WTC11 (cell line): Measurements from ENCODE around the gene SLC35E3. TPM values are rescaled to one million over a fixed set of nuclear protein-coding genes. Genes with fewer than 3 reads are reported as not detected.
"Not testable (repeated sequence)": the region's sequence is repeated elsewhere in the genome, so short reads cannot be mapped to it uniquely, and the experiment has no call there.

Experiments used
- ATAC-seq: fragments of 200-7000 bp; cut with Tn5 transposase; 2 replicates; pipeline ENCODE4 v1.10.0; 2021; ENCODE audit warnings: mild to moderate bottlenecking, moderate library complexity
- CTCF ChIA-PET: fragments of 300-600 bp; sonication (Branson Sonifier 250); formaldehyde crosslinking; loops from one replicate; lab custom pipeline; 2021; ENCODE audit warnings: antibody characterized with exemption; lab: Charles Lee
- POLR2A ChIA-PET: fragments of 350-600 bp; sonication (Branson Sonifier 250); formaldehyde crosslinking; loops from one replicate; lab custom pipeline; 2021; ENCODE audit warnings: antibody characterized with exemption; lab: Charles Lee
- DNase-seq: peaks from one replicate; pipeline ENCODE4 v3.0.0; 2021; ENCODE audit warnings: low spot score
- H3K27ac Mint-ChIP-seq: 2 replicates; pipeline ENCODE4 v1.8.0; 2021; ENCODE audit warnings: mixed read lengths
- H3K27me3 Mint-ChIP-seq: 2 replicates; pipeline ENCODE4 v1.8.0; 2021; ENCODE audit warnings: low read depth, mild to moderate bottlenecking, moderate library complexity, mixed read lengths
- H3K36me3 Mint-ChIP-seq: 2 replicates; pipeline ENCODE4 v1.8.0; 2021; ENCODE audit warnings: mixed read lengths
- H3K4me1 Mint-ChIP-seq: 2 replicates; pipeline ENCODE4 v1.8.0; 2022; ENCODE audit warnings: mixed read lengths
- H3K4me3 Mint-ChIP-seq: 2 replicates; pipeline ENCODE4 v1.8.0; 2021; ENCODE audit warnings: mild to moderate bottlenecking, moderate library complexity, mixed read lengths
- H3K9me3 Mint-ChIP-seq: 2 replicates; pipeline ENCODE4 v1.8.0; 2021; ENCODE audit warnings: mixed read lengths
- CREM ChIP-seq: sonication (generic); formaldehyde crosslinking; IDR thresholded peaks from 2 replicates; pipeline ENCODE4 v1.8.1; 2022; ENCODE audit warnings: mild to moderate bottlenecking, missing genetic modification reagents, moderate library complexity
- FOXP1 ChIP-seq: sonication (generic); formaldehyde crosslinking; IDR thresholded peaks from 2 replicates; pipeline ENCODE4 v1.8.0; 2022; ENCODE audit warnings: missing genetic modification reagents, mild to moderate bottlenecking, moderate library complexity, borderline replicate concordance
- MYBL2 ChIP-seq: sonication (generic); formaldehyde crosslinking; IDR thresholded peaks from 2 replicates; pipeline ENCODE4 v1.8.1; 2023; ENCODE audit warnings: mild to moderate bottlenecking, moderate library complexity, missing genetic modification reagents
- SOX15 ChIP-seq: fragments of 250-450 bp; sonication (Bioruptor Pico); IDR thresholded peaks from 2 replicates; pipeline ENCODE4 v1.9.0; 2021; ENCODE audit warnings: mild to moderate bottlenecking
- TCF7 ChIP-seq: sonication (generic); formaldehyde crosslinking; IDR thresholded peaks from 2 replicates; pipeline ENCODE4 v1.8.0; 2022; ENCODE audit warnings: mild to moderate bottlenecking, low read depth, missing genetic modification reagents, moderate library complexity
- TEAD4 ChIP-seq: sonication (generic); formaldehyde crosslinking; IDR thresholded peaks from 2 replicates; pipeline ENCODE4 v1.8.0; 2022; ENCODE audit warnings: mild to moderate bottlenecking, missing genetic modification reagents
- ZNF317 ChIP-seq: sonication (generic); formaldehyde crosslinking; IDR thresholded peaks from 2 replicates; pipeline ENCODE4 v1.8.1; 2023; ENCODE audit warnings: low read depth, mild to moderate bottlenecking, moderate library complexity, missing genetic modification reagents, borderline replicate concordance
- ZNF396 ChIP-seq: fragments of 250-450 bp; sonication (Bioruptor Pico); IDR thresholded peaks from 2 replicates; pipeline ENCODE4 v1.8.0; 2021; ENCODE audit warnings: mild to moderate bottlenecking, moderate library complexity, borderline replicate concordance
- ZNF416 ChIP-seq: fragments of 250-450 bp; sonication (Bioruptor Pico); IDR thresholded peaks from 2 replicates; pipeline ENCODE4 v1.9.0; 2021; ENCODE audit warnings: mild to moderate bottlenecking, inconsistent platforms
- total RNA-seq: library from RNA; stranded (reverse); gene quantifications from 3 replicates; pipeline ENCODE4 v1.2.3, GENCODE V29; 2021
- TF ChIP-seq, protein P1 (sequence below): sonication (generic); formaldehyde crosslinking; IDR thresholded peaks from 2 replicates; pipeline ENCODE4 v1.8.1; 2022; ENCODE audit warnings: missing genetic modification reagents, borderline replicate concordance
- TF ChIP-seq, protein P2 (sequence below): sonication (generic); formaldehyde crosslinking; IDR thresholded peaks from 2 replicates; pipeline ENCODE4 v1.8.1; 2023; ENCODE audit warnings: mild to moderate bottlenecking, missing genetic modification reagents, moderate library complexity
- TF ChIP-seq, protein P3 (sequence below): fragments of 200-600 bp; IDR thresholded peaks from 2 replicates; pipeline ENCODE4 v1.8.0; 2022; ENCODE audit warnings: antibody characterized with exemption
- TF ChIP-seq, protein P4 (sequence below): sonication (generic); formaldehyde crosslinking; IDR thresholded peaks from 2 replicates; pipeline ENCODE4 v1.8.0; 2022; ENCODE audit warnings: mild to moderate bottlenecking, missing genetic modification reagents
- TF ChIP-seq, protein P5 (sequence below): sonication (generic); formaldehyde crosslinking; IDR thresholded peaks from 2 replicates; pipeline ENCODE4 v1.8.0; 2022; ENCODE audit warnings: missing genetic modification reagents
- TF ChIP-seq, protein P6 (sequence below): sonication (generic); formaldehyde crosslinking; IDR thresholded peaks from 2 replicates; pipeline ENCODE4 v1.8.1; 2023; ENCODE audit warnings: mild to moderate bottlenecking, missing genetic modification reagents, moderate library complexity
- TF ChIP-seq, protein P7 (sequence below): fragments of 250-450 bp; sonication (Bioruptor Pico); IDR thresholded peaks from 2 replicates; pipeline ENCODE4 v1.9.0; 2021; ENCODE audit warnings: moderate library complexity, mild to moderate bottlenecking, inconsistent platforms, borderline replicate concordance

Gene SLC35E3
- total RNA-seq, 1 experiment from 2014 or later: 11.3 TPM

DNA sequence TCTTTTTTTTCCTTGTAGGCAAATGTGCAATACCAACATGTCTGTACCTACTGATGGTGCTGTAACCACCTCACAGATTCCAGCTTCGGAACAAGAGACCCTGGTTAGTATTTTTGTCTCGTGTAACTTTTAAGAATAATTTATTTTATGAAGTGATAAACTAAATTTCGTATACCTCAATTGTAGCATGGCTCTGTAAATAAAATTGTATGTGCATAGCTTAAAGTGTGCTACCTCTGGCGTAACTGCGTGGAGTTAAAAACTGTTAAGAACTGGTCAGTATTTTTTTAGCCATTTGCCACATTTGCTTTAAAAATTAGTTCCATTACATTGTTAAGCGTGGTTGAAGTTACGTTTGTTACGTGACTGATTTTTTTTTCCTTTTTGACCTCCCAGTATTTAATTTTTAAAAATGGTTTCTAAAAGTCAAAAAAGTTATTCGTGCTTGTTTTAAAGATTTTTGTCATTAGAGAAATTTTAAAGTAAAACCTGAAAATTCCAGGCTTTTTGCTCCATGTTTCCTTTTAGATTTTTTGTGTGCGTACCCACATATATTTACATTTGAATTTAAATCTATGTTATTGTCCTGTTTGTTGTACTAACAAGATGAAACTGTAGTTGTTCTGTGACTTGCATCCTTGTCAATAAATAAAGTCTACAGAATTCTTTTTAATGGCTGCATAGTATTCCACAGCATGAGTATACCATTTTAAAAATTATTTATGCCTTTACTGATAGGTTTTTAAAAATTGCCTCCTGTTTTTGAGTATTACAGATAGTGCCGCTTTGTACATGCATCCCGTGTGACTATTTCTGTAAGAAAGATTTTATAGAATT is 63.4 kb downstream of the SLC35E3 start:
- Mint-ChIP-seq H3K4me1 (peaks cover 38% of the 10 kb centered on the region), H3K4me3 (peak overlapping the region; percentile 86), H3K27ac (peak overlapping the region; percentile 98), H3K27me3 (no peaks in the 10 kb centered on the region), H3K36me3 (peaks cover 47% of the 10 kb centered on the region), H3K9me3 (no peaks in the 10 kb centered on the region)
- ChIA-PET CTCF (interaction anchor here (2.3 to 2.6 kb wide), 2 partner anchors 21 to 63 kb away, joined by 18 to 23 read pairs; partner anchors contain the start of gene SLC35E3), POLR2A (interaction anchor here (0.6 to 1.1 kb wide), 3 partner anchors 13 to 63 kb away, joined by 3 read pairs; partner anchors contain the start of gene SLC35E3)
- no peak for DNase-seq
- TF ChIP-seq, protein P1, sequence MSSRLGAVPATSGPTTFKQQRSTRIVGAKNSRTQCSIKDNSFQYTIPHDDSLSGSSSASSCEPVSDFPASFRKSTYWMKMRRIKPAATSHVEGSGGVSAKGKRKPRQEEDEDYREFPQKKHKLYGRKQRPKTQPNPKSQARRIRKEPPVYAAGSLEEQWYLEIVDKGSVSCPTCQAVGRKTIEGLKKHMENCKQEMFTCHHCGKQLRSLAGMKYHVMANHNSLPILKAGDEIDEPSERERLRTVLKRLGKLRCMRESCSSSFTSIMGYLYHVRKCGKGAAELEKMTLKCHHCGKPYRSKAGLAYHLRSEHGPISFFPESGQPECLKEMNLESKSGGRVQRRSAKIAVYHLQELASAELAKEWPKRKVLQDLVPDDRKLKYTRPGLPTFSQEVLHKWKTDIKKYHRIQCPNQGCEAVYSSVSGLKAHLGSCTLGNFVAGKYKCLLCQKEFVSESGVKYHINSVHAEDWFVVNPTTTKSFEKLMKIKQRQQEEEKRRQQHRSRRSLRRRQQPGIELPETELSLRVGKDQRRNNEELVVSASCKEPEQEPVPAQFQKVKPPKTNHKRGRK: no peak
- no peak for TF ChIP-seq CREM
- no peak for TF ChIP-seq MYBL2 (CRISPR knock-in tag)
- no peak for TF ChIP-seq TCF7 (CRISPR knock-in tag)
- TF ChIP-seq ZNF396 (CRISPR knock-in tag): no peak
- TF ChIP-seq ZNF317: no peak
- TF ChIP-seq SOX15 (CRISPR knock-in tag): no peak
- no peak for TF ChIP-seq FOXP1 (CRISPR knock-in tag)
- TF ChIP-seq, protein P2, sequence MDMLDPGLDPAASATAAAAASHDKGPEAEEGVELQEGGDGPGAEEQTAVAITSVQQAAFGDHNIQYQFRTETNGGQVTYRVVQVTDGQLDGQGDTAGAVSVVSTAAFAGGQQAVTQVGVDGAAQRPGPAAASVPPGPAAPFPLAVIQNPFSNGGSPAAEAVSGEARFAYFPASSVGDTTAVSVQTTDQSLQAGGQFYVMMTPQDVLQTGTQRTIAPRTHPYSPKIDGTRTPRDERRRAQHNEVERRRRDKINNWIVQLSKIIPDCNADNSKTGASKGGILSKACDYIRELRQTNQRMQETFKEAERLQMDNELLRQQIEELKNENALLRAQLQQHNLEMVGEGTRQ (CRISPR knock-in tag): no peak
- TF ChIP-seq, protein P3, sequence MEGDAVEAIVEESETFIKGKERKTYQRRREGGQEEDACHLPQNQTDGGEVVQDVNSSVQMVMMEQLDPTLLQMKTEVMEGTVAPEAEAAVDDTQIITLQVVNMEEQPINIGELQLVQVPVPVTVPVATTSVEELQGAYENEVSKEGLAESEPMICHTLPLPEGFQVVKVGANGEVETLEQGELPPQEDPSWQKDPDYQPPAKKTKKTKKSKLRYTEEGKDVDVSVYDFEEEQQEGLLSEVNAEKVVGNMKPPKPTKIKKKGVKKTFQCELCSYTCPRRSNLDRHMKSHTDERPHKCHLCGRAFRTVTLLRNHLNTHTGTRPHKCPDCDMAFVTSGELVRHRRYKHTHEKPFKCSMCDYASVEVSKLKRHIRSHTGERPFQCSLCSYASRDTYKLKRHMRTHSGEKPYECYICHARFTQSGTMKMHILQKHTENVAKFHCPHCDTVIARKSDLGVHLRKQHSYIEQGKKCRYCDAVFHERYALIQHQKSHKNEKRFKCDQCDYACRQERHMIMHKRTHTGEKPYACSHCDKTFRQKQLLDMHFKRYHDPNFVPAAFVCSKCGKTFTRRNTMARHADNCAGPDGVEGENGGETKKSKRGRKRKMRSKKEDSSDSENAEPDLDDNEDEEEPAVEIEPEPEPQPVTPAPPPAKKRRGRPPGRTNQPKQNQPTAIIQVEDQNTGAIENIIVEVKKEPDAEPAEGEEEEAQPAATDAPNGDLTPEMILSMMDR: no peak
- TF ChIP-seq TEAD4 (CRISPR knock-in tag): no peak
- TF ChIP-seq, protein P4, sequence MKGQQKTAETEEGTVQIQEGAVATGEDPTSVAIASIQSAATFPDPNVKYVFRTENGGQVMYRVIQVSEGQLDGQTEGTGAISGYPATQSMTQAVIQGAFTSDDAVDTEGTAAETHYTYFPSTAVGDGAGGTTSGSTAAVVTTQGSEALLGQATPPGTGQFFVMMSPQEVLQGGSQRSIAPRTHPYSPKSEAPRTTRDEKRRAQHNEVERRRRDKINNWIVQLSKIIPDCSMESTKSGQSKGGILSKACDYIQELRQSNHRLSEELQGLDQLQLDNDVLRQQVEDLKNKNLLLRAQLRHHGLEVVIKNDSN: no peak
- TF ChIP-seq, protein P5, sequence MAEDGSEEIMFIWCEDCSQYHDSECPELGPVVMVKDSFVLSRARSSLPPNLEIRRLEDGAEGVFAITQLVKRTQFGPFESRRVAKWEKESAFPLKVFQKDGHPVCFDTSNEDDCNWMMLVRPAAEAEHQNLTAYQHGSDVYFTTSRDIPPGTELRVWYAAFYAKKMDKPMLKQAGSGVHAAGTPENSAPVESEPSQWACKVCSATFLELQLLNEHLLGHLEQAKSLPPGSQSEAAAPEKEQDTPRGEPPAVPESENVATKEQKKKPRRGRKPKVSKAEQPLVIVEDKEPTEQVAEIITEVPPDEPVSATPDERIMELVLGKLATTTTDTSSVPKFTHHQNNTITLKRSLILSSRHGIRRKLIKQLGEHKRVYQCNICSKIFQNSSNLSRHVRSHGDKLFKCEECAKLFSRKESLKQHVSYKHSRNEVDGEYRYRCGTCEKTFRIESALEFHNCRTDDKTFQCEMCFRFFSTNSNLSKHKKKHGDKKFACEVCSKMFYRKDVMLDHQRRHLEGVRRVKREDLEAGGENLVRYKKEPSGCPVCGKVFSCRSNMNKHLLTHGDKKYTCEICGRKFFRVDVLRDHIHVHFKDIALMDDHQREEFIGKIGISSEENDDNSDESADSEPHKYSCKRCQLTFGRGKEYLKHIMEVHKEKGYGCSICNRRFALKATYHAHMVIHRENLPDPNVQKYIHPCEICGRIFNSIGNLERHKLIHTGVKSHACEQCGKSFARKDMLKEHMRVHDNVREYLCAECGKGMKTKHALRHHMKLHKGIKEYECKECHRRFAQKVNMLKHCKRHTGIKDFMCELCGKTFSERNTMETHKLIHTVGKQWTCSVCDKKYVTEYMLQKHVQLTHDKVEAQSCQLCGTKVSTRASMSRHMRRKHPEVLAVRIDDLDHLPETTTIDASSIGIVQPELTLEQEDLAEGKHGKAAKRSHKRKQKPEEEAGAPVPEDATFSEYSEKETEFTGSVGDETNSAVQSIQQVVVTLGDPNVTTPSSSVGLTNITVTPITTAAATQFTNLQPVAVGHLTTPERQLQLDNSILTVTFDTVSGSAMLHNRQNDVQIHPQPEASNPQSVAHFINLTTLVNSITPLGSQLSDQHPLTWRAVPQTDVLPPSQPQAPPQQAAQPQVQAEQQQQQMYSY: no peak
- no peak for TF ChIP-seq ZNF416
- TF ChIP-seq, protein P6, sequence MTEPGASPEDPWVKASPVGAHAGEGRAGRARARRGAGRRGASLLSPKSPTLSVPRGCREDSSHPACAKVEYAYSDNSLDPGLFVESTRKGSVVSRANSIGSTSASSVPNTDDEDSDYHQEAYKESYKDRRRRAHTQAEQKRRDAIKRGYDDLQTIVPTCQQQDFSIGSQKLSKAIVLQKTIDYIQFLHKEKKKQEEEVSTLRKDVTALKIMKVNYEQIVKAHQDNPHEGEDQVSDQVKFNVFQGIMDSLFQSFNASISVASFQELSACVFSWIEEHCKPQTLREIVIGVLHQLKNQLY (CRISPR knock-in tag): no peak
- TF ChIP-seq, protein P7, sequence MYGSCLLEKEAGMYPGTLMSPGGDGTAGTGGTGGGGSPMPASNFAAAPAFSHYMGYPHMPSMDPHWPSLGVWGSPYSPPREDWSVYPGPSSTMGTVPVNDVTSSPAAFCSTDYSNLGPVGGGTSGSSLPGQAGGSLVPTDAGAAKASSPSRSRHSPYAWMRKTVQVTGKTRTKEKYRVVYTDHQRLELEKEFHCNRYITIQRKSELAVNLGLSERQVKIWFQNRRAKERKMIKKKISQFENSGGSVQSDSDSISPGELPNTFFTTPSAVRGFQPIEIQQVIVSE (CRISPR knock-in tag): no peak
- ATAC-seq: no peak

DNA sequence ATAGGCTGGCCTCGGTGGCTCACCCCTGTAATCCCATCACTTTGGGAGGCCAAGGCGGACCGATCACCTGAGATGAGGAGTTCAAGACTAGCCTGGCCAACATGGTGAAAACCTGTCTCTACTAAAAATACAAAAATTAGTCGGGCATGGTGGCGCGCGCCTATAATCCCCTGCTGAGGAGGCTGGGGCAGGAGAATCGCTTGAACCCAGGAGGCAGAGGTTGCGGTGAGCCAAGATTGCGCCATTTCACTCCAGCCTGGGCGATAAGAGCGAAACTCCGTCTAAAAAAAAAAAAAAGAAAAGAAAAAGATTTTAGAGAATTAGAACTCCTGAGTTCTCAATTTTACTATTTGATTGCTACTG is 64.0 kb downstream of the SLC35E3 start:
- peak overlapping the region; percentile 78 for H3K27ac Mint-ChIP-seq
- H3K27me3 Mint-ChIP-seq, ATAC-seq, POLR2A ChIA-PET, DNase-seq, CTCF ChIA-PET, H3K9me3 Mint-ChIP-seq: not testable (repeated sequence)
- peak overlapping the region; percentile 86 for H3K4me3 Mint-ChIP-seq
- peaks cover 32% of the 10 kb centered on the region for H3K4me1 Mint-ChIP-seq
- peaks cover 53% of the 10 kb centered on the region for H3K36me3 Mint-ChIP-seq

DNA sequence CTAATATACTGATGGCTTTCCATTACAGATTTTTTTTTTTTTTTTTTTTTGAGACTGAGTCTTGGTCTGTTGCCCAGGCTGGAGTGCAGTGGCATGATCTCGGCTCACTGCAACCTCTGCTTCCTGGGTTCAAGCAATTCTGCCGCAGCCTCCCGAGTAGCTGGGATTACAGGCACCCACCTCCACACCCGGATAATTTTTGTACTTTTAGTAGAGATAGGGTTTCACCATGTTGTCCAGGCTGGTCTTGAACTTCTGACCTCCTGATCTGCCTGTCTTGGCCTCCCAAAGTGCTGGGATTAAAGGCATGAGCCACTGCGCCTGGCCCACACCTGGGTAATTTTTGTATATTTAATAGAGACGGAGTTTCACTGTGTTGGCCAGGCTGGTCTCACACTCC is 65.6 kb downstream of the SLC35E3 start:
- H3K27ac Mint-ChIP-seq: 0 out of 2 replicates have a peak overlapping the region, but pooled peaks have one; percentile 63
- CTCF ChIA-PET: interaction anchor here (2.4 kb wide), 1 partner anchor 19 kb away, joined by 13 read pairs; no protein-coding TSS in a partner anchor

More for the DNA sequence above, 65.6 kb downstream of the SLC35E3 start:
- H3K9me3 Mint-ChIP-seq, DNase-seq, ATAC-seq, POLR2A ChIA-PET, H3K27me3 Mint-ChIP-seq: not testable (repeated sequence)
- Mint-ChIP-seq H3K4me1 (peaks cover 17% of the 10 kb centered on the region), H3K4me3 (peak overlapping the region; percentile 68), H3K36me3 (peaks cover 65% of the 10 kb centered on the region)
